SK-N-DZ (cell line): ENCODE data around the gene AUTS2.

Source experiments
- DNase-seq: peaks from one replicate; pipeline ENCODE4 v3.0.0-alpha.2; 2015; ENCODE audit warnings: low spot score

Gene AUTS2

GRCh38 chr7:69622960-69623359 is 24.7 kb downstream of the AUTS2 start:
- no peak for DNase-seq

GRCh38 chr7:69624435-69625230 is 26.4 kb downstream of the AUTS2 start:
- DNase-seq, result peak; percentile 36

GRCh38 chr7:69625238-69625637 is 27.0 kb downstream of the AUTS2 start:
- no peak for DNase-seq

GRCh38 chr7:69625798-69626197 is 27.5 kb downstream of the AUTS2 start:
- no peak for DNase-seq

- no peak for DNase-seq
These were observed 32.0 kb downstream of the AUTS2 start for GRCh38 chr7:69630292-69630691.

GRCh38 chr7:69631131-69631530 is 32.9 kb downstream of the AUTS2 start:
- DNase-seq, result no peak

- no peak for DNase-seq
These were observed 34.0 kb downstream of the AUTS2 start for GRCh38 chr7:69632280-69632679.

- DNase-seq, result no peak
These were observed 35.0 kb downstream of the AUTS2 start for GRCh38 chr7:69633122-69633831.

- no peak for DNase-seq
These were observed 37.4 kb downstream of the AUTS2 start for GRCh38 chr7:69635555-69636185.

GRCh38 chr7:69638674-69639073 is 40.4 kb downstream of the AUTS2 start:
- DNase-seq, result no peak

GRCh38 chr7:69640216-69640615 is 41.9 kb downstream of the AUTS2 start:
- DNase-seq, result no peak

- DNase-seq, result peak; percentile 26
These were observed 42.8 kb downstream of the AUTS2 start for GRCh38 chr7:69640925-69641594.

GRCh38 chr7:69643265-69643664 is 45.0 kb downstream of the AUTS2 start:
- no peak for DNase-seq

- DNase-seq, result no peak
These were observed 45.6 kb downstream of the AUTS2 start for GRCh38 chr7:69643708-69644445.

GRCh38 chr7:69645683-69646082 is 47.4 kb downstream of the AUTS2 start:
- DNase-seq, result no peak

GRCh38 chr7:69651101-69651590 is 52.9 kb downstream of the AUTS2 start:
- DNase-seq, result no peak

- DNase-seq, result no peak
These were observed 54.8 kb downstream of the AUTS2 start for GRCh38 chr7:69652947-69653701.

GRCh38 chr7:69653806-69654205 is 55.5 kb downstream of the AUTS2 start:
- DNase-seq, result no peak

GRCh38 chr7:69654381-69654780 is 56.1 kb downstream of the AUTS2 start:
- DNase-seq, result no peak
